ENCODE data around the gene UBASH3A.
A peak's percentile ranks its signal among the peaks of the same experiment; 100 is the strongest.

Gene UBASH3A

DNA sequence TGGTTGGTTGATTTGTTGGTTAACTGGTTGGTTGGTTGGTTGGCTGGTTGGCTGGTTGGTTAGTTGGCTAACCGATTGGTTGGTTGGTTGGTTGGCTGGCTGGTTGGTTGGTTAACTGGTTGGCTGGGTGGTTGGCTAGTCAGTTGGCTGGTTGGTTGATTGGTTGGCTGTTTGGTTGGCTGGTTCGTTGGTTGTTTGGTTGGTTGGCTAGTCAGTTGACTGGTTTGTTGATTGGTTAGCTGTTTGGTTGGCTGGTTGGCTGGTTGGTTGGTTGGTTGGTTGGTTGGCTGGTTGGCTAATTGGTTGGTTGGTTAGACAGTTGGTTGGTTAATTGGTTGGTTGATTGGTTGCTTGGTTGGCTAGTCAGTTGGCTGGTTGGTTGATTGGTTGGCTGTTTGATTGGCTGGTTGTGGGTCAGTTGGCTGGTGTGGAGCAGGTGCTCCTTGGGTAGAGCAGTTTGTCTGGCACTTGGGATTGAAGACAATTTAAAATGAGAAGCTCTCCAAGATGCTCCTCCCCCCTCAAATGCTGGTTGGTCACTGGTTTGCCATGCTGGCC, 85.4 kb downstream of the UBASH3A start:
- no peak for DNase-seq (ENCODE audit: low read depth, low spot score)

DNA sequence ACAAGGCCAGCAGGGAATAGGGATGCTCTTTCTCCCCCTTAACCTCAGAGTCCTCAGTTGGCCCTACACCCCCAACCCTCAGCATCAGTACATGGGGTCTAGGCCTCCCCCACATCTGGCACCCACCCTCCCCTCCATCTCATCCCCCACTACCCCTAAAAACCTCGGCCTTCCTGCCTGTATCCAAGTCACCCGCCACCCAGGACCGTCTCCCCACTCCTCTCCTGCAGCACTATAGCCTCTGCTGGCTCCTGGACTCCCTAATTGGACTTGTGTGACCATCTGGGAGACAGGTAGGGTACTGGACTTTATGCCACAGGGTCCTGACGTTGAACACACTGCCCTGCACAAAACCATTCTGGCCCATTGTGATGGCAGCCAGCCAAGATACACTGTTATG, 86.3 kb downstream of the UBASH3A start:
- no peak for DNase-seq (ENCODE audit: low read depth, low spot score)

DNA sequence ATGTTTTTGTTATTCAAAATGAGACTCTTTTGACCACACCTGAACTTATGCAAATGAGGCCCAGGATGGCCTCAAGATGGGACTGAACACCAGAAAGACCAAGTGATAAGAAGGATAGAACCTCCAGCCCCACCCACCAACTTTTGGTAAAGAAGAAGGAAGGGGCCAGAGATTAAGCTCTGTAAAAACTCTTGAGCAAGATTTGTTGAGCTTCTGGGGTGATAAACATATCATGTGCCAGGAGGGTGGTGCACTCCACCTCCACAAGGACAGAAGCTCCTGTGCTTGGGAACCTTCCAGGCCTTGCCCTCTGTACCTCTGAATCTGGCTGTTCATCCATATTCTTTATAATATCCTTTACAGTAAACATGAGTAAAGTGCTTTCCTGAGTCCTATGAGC, 87.0 kb downstream of the UBASH3A start:
- no peak for DNase-seq (ENCODE audit: low read depth, low spot score)

DNA sequence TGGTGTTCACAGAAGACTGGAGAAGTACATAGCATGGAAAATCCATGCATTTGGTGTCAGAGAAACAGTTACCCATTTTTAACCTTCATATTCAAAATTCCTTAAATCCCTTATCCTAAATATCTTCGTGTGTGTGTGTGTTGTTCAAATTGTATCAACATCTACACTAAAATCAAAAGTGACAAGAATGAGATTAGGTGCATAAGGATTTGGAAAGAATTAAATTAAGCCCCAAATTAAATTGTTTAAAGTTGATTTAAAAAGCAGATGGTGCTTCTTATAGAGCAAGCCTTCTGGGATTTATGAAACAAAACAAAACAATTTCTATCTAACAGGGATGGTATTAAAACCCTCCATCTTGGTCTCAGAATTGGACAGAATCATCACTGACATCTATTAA, 87.6 kb downstream of the UBASH3A start:
- DNase-seq (ENCODE audit: low read depth, low spot score): no peak

DNA sequence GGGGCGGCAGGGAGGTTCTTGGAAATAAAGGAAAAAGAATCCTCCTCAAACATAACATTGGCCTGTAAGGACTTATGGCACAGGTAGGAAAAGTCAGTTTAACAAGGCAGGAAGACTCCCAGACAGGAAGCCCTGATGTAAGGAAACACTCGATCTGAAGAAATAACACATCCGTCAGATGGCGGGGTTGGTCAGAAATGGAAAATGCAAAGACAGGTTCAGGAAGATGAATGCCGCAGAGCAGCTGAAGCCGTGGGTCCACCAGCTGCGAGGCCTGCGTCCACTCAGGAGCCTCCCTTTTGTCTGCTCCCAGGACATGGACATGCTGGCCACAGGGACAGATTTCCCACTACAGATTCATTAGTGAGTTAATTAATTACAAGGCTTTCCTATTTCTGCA, 88.5 kb downstream of the UBASH3A start:
- DNase-seq (ENCODE audit: low read depth, low spot score): no peak

DNA sequence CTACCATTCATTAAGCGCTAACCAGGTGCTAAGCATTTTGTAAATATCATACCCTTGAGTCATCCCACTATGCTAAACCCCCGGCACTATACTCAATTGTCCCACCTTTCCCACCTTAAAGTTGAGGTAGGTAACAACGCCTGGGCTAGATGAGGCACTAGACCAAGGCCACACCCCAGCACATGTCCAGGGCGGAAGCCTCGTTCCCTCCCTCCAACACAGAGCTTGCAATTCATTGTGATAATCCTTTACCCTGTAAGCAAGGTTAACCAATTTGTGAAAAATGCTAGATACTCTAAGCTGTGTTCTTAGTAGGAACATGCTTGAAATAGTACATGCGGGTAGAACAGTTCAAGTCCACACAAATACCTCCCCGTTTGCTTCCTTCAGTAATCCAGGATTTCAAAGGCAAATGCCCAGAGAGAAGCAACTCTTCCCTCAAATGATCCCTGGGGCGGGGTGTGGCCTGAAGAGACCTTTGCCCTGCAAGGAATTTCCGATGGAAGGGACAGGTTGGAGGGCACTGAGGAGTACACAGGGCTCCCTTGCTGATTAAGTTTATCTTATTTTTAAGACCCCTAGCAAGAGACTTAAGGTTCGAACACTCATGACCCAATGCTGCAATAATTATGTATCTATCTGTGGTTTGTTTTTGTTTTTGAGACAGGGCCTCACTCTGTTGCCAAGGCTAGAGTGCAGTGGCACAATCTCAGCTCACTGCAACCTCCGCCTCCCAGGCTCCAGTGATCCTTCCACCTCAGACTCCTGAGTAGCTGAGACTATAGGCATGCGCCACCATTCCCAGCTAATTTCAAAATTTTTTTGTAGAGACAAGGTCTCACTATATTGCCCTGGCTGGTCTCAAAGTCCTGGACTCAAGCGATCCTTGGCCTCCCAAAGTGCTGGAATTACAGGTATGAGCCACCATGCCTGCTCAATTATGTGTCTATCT, 89.7 kb downstream of the UBASH3A start:
- DNase-seq (ENCODE audit: low read depth, low spot score): no peak

DNA sequence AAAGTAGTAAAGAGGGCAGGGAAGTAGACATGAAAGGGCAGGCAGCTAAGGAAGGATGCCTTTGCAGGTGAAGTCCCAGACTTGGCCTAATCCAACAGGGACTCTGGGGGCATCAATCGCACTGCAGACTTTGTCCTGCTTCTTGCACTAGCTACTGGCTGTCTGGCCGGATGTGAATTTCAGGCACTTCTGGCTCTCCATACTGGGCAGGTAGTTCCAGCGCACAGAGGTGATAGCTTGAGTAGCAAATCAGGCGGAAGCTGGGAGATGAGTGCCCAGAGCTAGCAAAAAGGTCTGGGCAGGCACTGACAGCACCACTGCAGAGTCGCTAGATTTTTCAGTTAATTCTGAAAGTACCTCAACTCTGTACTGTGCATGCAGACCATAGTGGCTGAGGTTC, 91.3 kb downstream of the UBASH3A start:
- DNase-seq (ENCODE audit: low read depth, low spot score): no peak

DNA sequence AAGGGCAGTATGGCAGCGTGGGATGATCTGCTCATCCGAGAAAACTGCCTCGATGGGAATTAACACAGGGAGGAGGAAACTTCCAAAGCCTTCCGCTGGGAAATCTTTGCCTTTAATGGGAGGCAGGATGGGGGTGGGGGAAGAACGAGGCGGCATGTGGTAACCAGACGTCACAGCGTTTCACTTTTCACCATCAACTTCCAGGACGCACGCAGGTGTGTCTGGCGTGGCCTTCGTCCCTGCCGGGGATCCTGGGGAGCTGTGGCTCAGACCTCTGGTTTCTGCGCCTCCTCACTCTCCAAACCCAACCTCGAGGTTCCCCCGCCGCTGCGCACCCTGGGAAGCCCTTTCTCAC, 92.0 kb downstream of the UBASH3A start:
- no peak for DNase-seq (ENCODE audit: low read depth, low spot score)

DNA sequence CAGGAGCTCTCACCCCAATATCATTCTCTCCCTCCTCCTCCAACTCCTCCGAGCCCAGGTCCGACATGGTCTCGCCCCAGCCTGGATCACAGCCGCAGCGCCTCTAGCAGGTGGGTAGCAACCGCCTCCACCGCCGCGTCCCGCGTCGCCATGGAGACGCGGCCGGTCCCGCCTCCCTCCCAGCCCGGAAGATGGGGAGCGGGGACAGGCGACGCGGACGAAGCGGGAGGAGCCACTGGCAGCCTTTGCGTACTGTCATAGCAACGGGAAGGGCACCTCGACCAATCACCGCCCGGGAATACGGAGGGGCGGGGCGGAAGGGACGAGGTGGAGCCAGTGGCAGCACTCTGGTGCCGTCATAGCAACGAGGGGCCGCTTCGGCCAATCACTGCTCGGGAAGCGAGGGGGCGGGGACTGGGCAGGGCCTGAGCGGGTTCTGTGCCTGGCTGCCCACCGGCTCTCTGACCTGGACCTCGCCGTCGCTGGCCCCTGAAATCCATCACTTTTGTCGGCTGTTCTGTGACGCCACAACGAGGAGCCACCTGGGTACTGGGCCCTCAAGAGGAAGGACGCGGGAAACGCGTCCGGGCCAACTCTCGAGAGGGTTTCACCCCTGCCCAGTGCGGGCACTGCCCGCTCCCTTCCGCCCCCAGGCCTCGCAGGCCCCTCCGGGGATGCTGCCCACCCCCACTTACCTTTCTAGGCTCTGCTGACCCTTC, 92.6 kb downstream of the UBASH3A start, which contains the start of gene RSPH1:
TSS of gene RSPH1 (minus strand) at position 105 of the 719 bp plus-strand sequence. CDS start at position 67, 38 bp downstream.
- DNase-seq (ENCODE audit: low read depth, low spot score): peak; percentile 99

DNA sequence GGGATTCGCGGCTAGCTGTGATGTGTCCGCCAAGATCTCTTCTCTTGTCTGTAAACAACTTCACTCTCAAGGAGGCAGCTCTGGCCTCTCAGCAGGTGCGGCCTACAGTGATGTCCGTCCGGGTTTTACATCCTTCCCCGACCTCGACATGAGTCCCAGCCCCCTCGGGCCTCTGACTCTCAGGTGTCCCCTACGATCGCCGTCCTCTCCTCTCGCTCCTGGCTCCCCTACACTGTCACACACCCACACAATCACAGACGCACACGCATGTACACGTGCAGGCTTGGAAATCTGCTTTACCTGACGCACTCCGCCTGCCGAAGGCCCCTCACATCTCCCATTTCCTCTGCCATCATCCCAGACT, 93.1 kb downstream of the UBASH3A start:
- no peak for DNase-seq (ENCODE audit: low read depth, low spot score)

Data from activated naive CD8-positive, alpha-beta T cell treated with anti-CD3 and anti-CD28 coated beads, Interleukin-2, amount 50 U/mL, for 16 hours (primary cell).